ENCODE measurements around the gene HNMT. TPM values are rescaled to one million over a fixed set of nuclear protein-coding genes. Genes with fewer than 3 reads are reported as not detected.

HNMT gene
- total RNA-seq, 1 donor from 2014 or later: not detected

- CTCF ChIA-PET: no interaction called here
- no peak overlapping the region for H3K27ac Mint-ChIP-seq
These were observed 22.0 kb upstream of the HNMT start for GRCh38 chr2:137942037-137942832.

GRCh38 chr2:137942833-137943677 is 21.2 kb upstream of the HNMT start:
- no peaks in the 10 kb centered on the region for H3K9me3 Mint-ChIP-seq
- no peaks in the 10 kb centered on the region for H3K4me1 Mint-ChIP-seq
- no peak overlapping the region for H3K4me3 Mint-ChIP-seq
- ChIA-PET POLR2A (no interaction called here), CTCF (no interaction called here)
- peaks cover 3% of the 10 kb centered on the region for H3K27me3 Mint-ChIP-seq
- ATAC-seq (ENCODE audit: low read depth) (no peak), DNase-seq (no peak)
- no peak for TF ChIP-seq CTCF (IDR thresholded peaks at IDR 0.05)
- no peaks in the 10 kb centered on the region for H3K36me3 Mint-ChIP-seq (ENCODE audit: low read depth)
- H3K27ac Mint-ChIP-seq: no peak overlapping the region
- intact Hi-C loops (cut with micrococcal nuclease): no loop called here

More at GRCh38 chr2:137942037-137942832, 22.0 kb upstream of the HNMT start:
- no peak for TF ChIP-seq CTCF (IDR thresholded peaks at IDR 0.05)
- intact Hi-C loops (cut with micrococcal nuclease): no loop called here
- Mint-ChIP-seq H3K27me3 (peaks cover 3% of the 10 kb centered on the region), H3K4me3 (no peak overlapping the region), H3K9me3 (no peaks in the 10 kb centered on the region), H3K4me1 (no peaks in the 10 kb centered on the region), H3K36me3 (ENCODE audit: low read depth) (no peaks in the 10 kb centered on the region)
- DNase-seq: no peak
- POLR2A ChIA-PET: no interaction called here
- ATAC-seq (ENCODE audit: low read depth): no peak

- Mint-ChIP-seq H3K36me3 (ENCODE audit: low read depth) (no peaks in the 10 kb centered on the region), H3K27me3 (peaks cover 3% of the 10 kb centered on the region), H3K27ac (no peak overlapping the region), H3K4me3 (no peak overlapping the region), H3K4me1 (no peaks in the 10 kb centered on the region), H3K9me3 (no peaks in the 10 kb centered on the region)
- ChIA-PET POLR2A (no interaction called here), CTCF (no interaction called here)
- no peak for DNase-seq
- intact Hi-C loops (cut with micrococcal nuclease): no loop called here
- no peak for ATAC-seq (ENCODE audit: low read depth)
- TF ChIP-seq CTCF (IDR thresholded peaks at IDR 0.05): no peak
These were observed 20.5 kb upstream of the HNMT start for GRCh38 chr2:137943678-137944347.

- H3K4me1 Mint-ChIP-seq: no peaks in the 10 kb centered on the region
- ATAC-seq (ENCODE audit: low read depth): no peak
- H3K9me3 Mint-ChIP-seq: no peaks in the 10 kb centered on the region
- POLR2A ChIA-PET: no interaction called here
- peaks cover 2% of the 10 kb centered on the region for H3K27me3 Mint-ChIP-seq
- TF ChIP-seq CTCF (IDR thresholded peaks at IDR 0.05): no peak
- intact Hi-C loops (cut with micrococcal nuclease): no loop called here
- no peak for DNase-seq
- no peak overlapping the region for H3K4me3 Mint-ChIP-seq
- CTCF ChIA-PET: no interaction called here
- H3K27ac Mint-ChIP-seq: no peak overlapping the region
- no peaks in the 10 kb centered on the region for H3K36me3 Mint-ChIP-seq (ENCODE audit: low read depth)
These were observed 19.6 kb upstream of the HNMT start for GRCh38 chr2:137944714-137945113.

GRCh38 chr2:137945229-137945628 is 19.0 kb upstream of the HNMT start:
- intact Hi-C loops (cut with micrococcal nuclease): no loop called here
- TF ChIP-seq CTCF (IDR thresholded peaks at IDR 0.05): no peak
- Mint-ChIP-seq H3K27ac (no peak overlapping the region), H3K27me3 (no peaks in the 10 kb centered on the region), H3K4me3 (no peak overlapping the region), H3K4me1 (no peaks in the 10 kb centered on the region), H3K36me3 (ENCODE audit: low read depth) (no peaks in the 10 kb centered on the region), H3K9me3 (no peaks in the 10 kb centered on the region)
- POLR2A ChIA-PET: no interaction called here
- CTCF ChIA-PET: no interaction called here
- ATAC-seq (ENCODE audit: low read depth): no peak
- no peak for DNase-seq

Data from activated B cell treated with CpG ODN at 0.5 μM for 24 hours (primary cell).